ENCODE data around the gene UGT1A9. TPM values are rescaled to one million over a fixed set of nuclear protein-coding genes. Genes with fewer than 3 reads are reported as not detected.

The UGT1A9 gene
- total and polyA plus RNA-seq, 10 of the 15 experiments (the other 5 are each of a cell fraction or from before 2014, with no cell fraction given): 0.07 TPM; not detected in 9

GRCh38 chr2:233793465-233794127 lies 121.9 kb downstream of the UGT1A9 start:
- Histone ChIP-seq H3K4me1 (ENCODE audit: control insufficient read depth, insufficient read depth, low read length) (no peaks in the 10 kb centered on the region), H3K9me3 (replicated peaks; ENCODE audit: control insufficient read depth, insufficient read depth, low read length) (no peaks in the 10 kb centered on the region), H3K9ac (ENCODE audit: control insufficient read depth, insufficient read depth, low read length) (no peak overlapping the region), H3K79me2 (ENCODE audit: control insufficient read depth, insufficient read depth, low read length) (no peaks in the 10 kb centered on the region), H4K20me1 (ENCODE audit: control insufficient read depth, insufficient read depth) (no peaks in the 10 kb centered on the region), H3K4me2 (ENCODE audit: control insufficient read depth, insufficient read depth) (no peak overlapping the region), H3K27ac (ENCODE audit: control insufficient read depth, insufficient read depth) (no peak overlapping the region), H3K27me3 (replicated peaks in 1 of 2; ENCODE audit: control insufficient read depth in 2 of 2, insufficient read depth in 2 of 2, low read length in 1 of 2) (no peaks in the 10 kb centered on the region; a peak in 2 of 4 replicates), H3K4me3 (no peak overlapping the region), H2AFZ (ENCODE audit: control insufficient read depth, low read depth, low read length) (no peak overlapping the region), H3K36me3 (ENCODE audit: control insufficient read depth in 2 of 2, insufficient read depth in 2 of 2, low read length in 1 of 2) (no peaks in the 10 kb centered on the region)
- ChIA-PET SMC1A (ENCODE audit: uncharacterized antibody, unreplicated experiment) (no interaction called here), RAD21 (ENCODE audit: unreplicated experiment) (no interaction called here), CTCF (interaction anchor here (0.6 kb wide), 1 partner anchor 732 kb away, joined by 3 read pairs; no protein-coding TSS in a partner anchor), POLR2A (no interaction called here)
- DNase-seq (ENCODE audit: low read depth, low spot score) (no peak), ATAC-seq (no peak), FAIRE-seq (no peak)
- in situ Hi-C loops (cut with MboI) (no loop called here), intact Hi-C loops (cut with micrococcal nuclease; ENCODE audit: unreplicated experiment) (no loop called here)
- 26% methylated on average over 18 of the region's 18 CpGs for WGBS (ENCODE audit: insufficient coverage, insufficient replicate concordance, low lambda C conversion rate, missing lambda C conversion rate)
- TF ChIP-seq NFYB (IDR thresholded peaks at IDR 0.05; ENCODE audit: insufficient read depth, low read depth, low read length): no peak
- no peak for TF ChIP-seq TBL1XR1 (IDR thresholded peaks at IDR 0.05; ENCODE audit: low read depth, low read length)
- no peak for TF ChIP-seq NRF1 (conservative IDR thresholded peaks at IDR 0.05; ENCODE audit: low read depth, low read length)
- TF ChIP-seq ZZZ3 (IDR thresholded peaks at IDR 0.05; ENCODE audit: control insufficient read depth, insufficient read length, low read depth): no peak
- no peak for TF ChIP-seq IKZF2 (IDR thresholded peaks at IDR 0.05)
- BruUV-seq (replicated peaks): no TSS peak

- no peak overlapping the region for H3K9ac ChIP-seq (ENCODE audit: control insufficient read depth, insufficient read depth, low read length)
- no peak overlapping the region for H2AFZ ChIP-seq (ENCODE audit: control insufficient read depth, low read depth, low read length)
- CTCF ChIA-PET: interaction anchor here (0.6 kb wide), 1 partner anchor 732 kb away, joined by 3 read pairs; no protein-coding TSS in a partner anchor
- no peak overlapping the region for H3K27ac ChIP-seq (ENCODE audit: control insufficient read depth, insufficient read depth)
- H3K27me3 ChIP-seq (replicated peaks in 1 of 2; ENCODE audit: control insufficient read depth in 2 of 2, insufficient read depth in 2 of 2, low read length in 1 of 2): no peaks in the 10 kb centered on the region; a peak in 2 of 4 replicates
- no peaks in the 10 kb centered on the region for H4K20me1 ChIP-seq (ENCODE audit: control insufficient read depth, insufficient read depth)
- no peaks in the 10 kb centered on the region for H3K4me1 ChIP-seq (ENCODE audit: control insufficient read depth, insufficient read depth, low read length)
- no peaks in the 10 kb centered on the region for H3K9me3 ChIP-seq (replicated peaks; ENCODE audit: control insufficient read depth, insufficient read depth, low read length)
- BruUV-seq (replicated peaks): no TSS peak
- 19% methylated on average over 14 of the region's 17 CpGs for WGBS (ENCODE audit: insufficient coverage, insufficient replicate concordance, low lambda C conversion rate, missing lambda C conversion rate)
- intact Hi-C loops (cut with micrococcal nuclease; ENCODE audit: unreplicated experiment): no loop called here
- RAD21 ChIA-PET (ENCODE audit: unreplicated experiment): no interaction called here
- ATAC-seq (no peak), DNase-seq (ENCODE audit: low read depth, low spot score) (no peak), FAIRE-seq (no peak)
- in situ Hi-C loops (cut with MboI): no loop called here
- no peak overlapping the region for H3K4me3 ChIP-seq
- H3K79me2 ChIP-seq (ENCODE audit: control insufficient read depth, insufficient read depth, low read length): no peaks in the 10 kb centered on the region
- H3K4me2 ChIP-seq (ENCODE audit: control insufficient read depth, insufficient read depth): no peak overlapping the region
- POLR2A ChIA-PET: no interaction called here
- SMC1A ChIA-PET (ENCODE audit: uncharacterized antibody, unreplicated experiment): no interaction called here
- no peaks in the 10 kb centered on the region for H3K36me3 ChIP-seq (ENCODE audit: control insufficient read depth in 2 of 2, insufficient read depth in 2 of 2, low read length in 1 of 2)
- TF ChIP-seq NFIC (IDR thresholded peaks at IDR 0.05; ENCODE audit: low read depth, low read length) (no peak), POLR2AphosphoS2 (IDR thresholded peaks at IDR 0.05; ENCODE audit: low read depth, low read length) (no peak), DPF2 (IDR thresholded peaks at IDR 0.05) (no peak), CEBPZ (IDR thresholded peaks at IDR 0.05; ENCODE audit: low read depth, low read length) (no peak), ZSCAN29 (IDR thresholded peaks at IDR 0.05) (no peak), MEF2B (IDR thresholded peaks at IDR 0.05; ENCODE audit: partially characterized antibody, poor library complexity, severe bottlenecking) (no peak), ZBTB33 (IDR thresholded peaks at IDR 0.05) (no peak), NRF1 (conservative IDR thresholded peaks at IDR 0.05; ENCODE audit: low read depth, low read length) (no peak)
These were observed 122.5 kb downstream of the UGT1A9 start for GRCh38 chr2:233794128-233794658.
